HL-60 (cell line): ENCODE measurements around the gene NLRP10.

Experiments
- CTCF ChIP-seq: IDR thresholded peaks from one replicate; pipeline ENCODE4 v1.5.1; 2011; ENCODE audit warnings: low read length, control low read depth, inconsistent platforms; ENCODE audit not compliant: insufficient read depth
- POLR2AphosphoS5 ChIP-seq: IDR thresholded peaks from 2 replicates; pipeline ENCODE4 v1.6.1; 2012; ENCODE audit warnings: low read depth

DNA sequence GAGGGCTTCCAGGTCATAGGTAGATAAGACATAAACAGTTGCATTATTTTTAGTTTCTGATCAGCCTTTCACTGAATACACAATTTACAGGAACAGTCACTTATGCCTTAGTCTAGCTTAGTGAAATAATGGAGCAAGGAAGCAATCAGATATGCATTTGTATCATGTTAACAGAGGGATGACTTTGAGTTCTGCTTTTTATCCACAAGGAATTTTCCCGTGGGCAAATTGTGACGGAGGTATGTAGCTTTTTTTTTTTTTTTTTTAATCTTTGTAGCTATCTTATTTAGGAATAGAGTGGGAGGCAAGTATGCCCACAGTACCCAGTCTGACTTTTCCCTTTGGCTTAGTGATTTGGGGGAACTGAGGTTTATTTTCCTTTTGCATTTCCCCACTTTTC lies 3.4 kb upstream of the NLRP10 start:
- no peak for TF ChIP-seq CTCF
- TF ChIP-seq POLR2AphosphoS5: no peak
